ENCODE measurements around the gene TMEM184B. TPM values are rescaled to one million over a fixed set of nuclear protein-coding genes. Genes with fewer than 3 reads are reported as not detected.

The TMEM184B gene
- total and polyA plus RNA-seq, 2 of the 8 experiments (the other 6 are each of a cell fraction or from before 2014, with no cell fraction given), result 41.6 to 81.0 TPM

- no peak for TF ChIP-seq CHD7 (IDR thresholded peaks at IDR 0.05; ENCODE audit: insufficient replicate concordance, low read length)
- no peak for TF ChIP-seq SIX5 (IDR thresholded peaks at IDR 0.05; ENCODE audit: low read depth, low read length)
- no peak for TF ChIP-seq FOSL1 (IDR thresholded peaks at IDR 0.05; ENCODE audit: insufficient read depth, low read depth, low read length)
- no peak for TF ChIP-seq NANOG (IDR thresholded peaks at IDR 0.05; ENCODE audit: insufficient read depth, low read depth, low read length, poor library complexity, severe bottlenecking)
- TF ChIP-seq SAP30 (IDR thresholded peaks at IDR 0.05; ENCODE audit: insufficient read depth, insufficient replicate concordance, low read length), result no peak
Measured at GRCh38 chr22:38249301-38249700, 23.5 kb downstream of the TMEM184B start (continued).
